CD4-positive, alpha-beta T cell treated with Interleukin-17A for 1 hour (primary cell): ENCODE results near the gene C4orf46.
A peak's percentile ranks its signal among the peaks of the same experiment; 100 is the strongest.
"Not testable (repeated sequence)": the region's sequence is repeated elsewhere in the genome, so short reads cannot be mapped to it uniquely, and the experiment has no call there.

Experiments used
- DNase-seq: peaks from one replicate; pipeline ENCODE4 v3.0.0-alpha.2; 2020

C4orf46 gene

GRCh38 chr4:158671665-158671914 lies at the start of gene C4orf46:
C4orf46 (minus strand) TSS chr4:158671887; CDS start chr4:158671801, 86 bp downstream.
- DNase-seq = no peak

GRCh38 chr4:158715802-158716201 lies 44.1 kb upstream of the C4orf46 start:
- no peak for DNase-seq

GRCh38 chr4:158714937-158715336 lies 43.2 kb upstream of the C4orf46 start:
- no peak for DNase-seq

GRCh38 chr4:158712622-158713021 lies 40.9 kb upstream of the C4orf46 start:
- DNase-seq = not testable (repeated sequence)

- no peak for DNase-seq
Measured at GRCh38 chr4:158710814-158711213, 39.1 kb upstream of the C4orf46 start.

- DNase-seq = no peak
Measured at GRCh38 chr4:158704274-158704673, 32.6 kb upstream of the C4orf46 start.

- no peak for DNase-seq
Measured at GRCh38 chr4:158688813-158689212, 17.1 kb upstream of the C4orf46 start.

- no peak for DNase-seq
Measured at GRCh38 chr4:158682066-158682465, 10.4 kb upstream of the C4orf46 start.

GRCh38 chr4:158681629-158682028 lies 9.9 kb upstream of the C4orf46 start:
- DNase-seq = no peak

- no peak for DNase-seq
Measured at GRCh38 chr4:158678767-158679166, 7.1 kb upstream of the C4orf46 start.

- DNase-seq = no peak
Measured at GRCh38 chr4:158676076-158676475, 4.4 kb upstream of the C4orf46 start.

GRCh38 chr4:158673633-158674032 lies 1.9 kb upstream of the C4orf46 start:
- no peak for DNase-seq

- DNase-seq = peak; percentile 99
Measured at GRCh38 chr4:158671915-158672806, 474 bp upstream of the C4orf46 start, which contains the start of gene ETFDH. ETFDH (plus strand) TSS chr4:158672296; CDS start chr4:158672457, 161 bp downstream.

- DNase-seq = peak; percentile 67
Measured at GRCh38 chr4:158670975-158671664, 567 bp downstream of the C4orf46 start.

- DNase-seq = no peak
Measured at GRCh38 chr4:158669310-158669709, 2.4 kb downstream of the C4orf46 start.

- DNase-seq = peak; percentile 41
Measured at GRCh38 chr4:158667651-158668198, 4.0 kb downstream of the C4orf46 start.

GRCh38 chr4:158666892-158667291 lies 4.8 kb downstream of the C4orf46 start:
- DNase-seq = no peak

- DNase-seq = no peak
Measured at GRCh38 chr4:158664806-158665205, 6.9 kb downstream of the C4orf46 start.

- DNase-seq = not testable (repeated sequence)
Measured at GRCh38 chr4:158663707-158664625, 7.7 kb downstream of the C4orf46 start.

- DNase-seq = not testable (repeated sequence)
Measured at GRCh38 chr4:158663255-158663654, 8.4 kb downstream of the C4orf46 start.

GRCh38 chr4:158657291-158657690 lies 14.4 kb downstream of the C4orf46 start:
- no peak for DNase-seq

GRCh38 chr4:158656439-158656838 lies 15.2 kb downstream of the C4orf46 start:
- no peak for DNase-seq

GRCh38 chr4:158652920-158653319 lies 18.8 kb downstream of the C4orf46 start:
- DNase-seq = no peak
